ENCODE results near the gene CCS.

GRCh38 chr11:66581261-66581660, 11.7 kb upstream of the CCS start:
- TF ChIP-seq POLR2A (IDR thresholded peaks at IDR 0.05; ENCODE audit: low read depth) (no peak), CTCF (IDR thresholded peaks at IDR 0.05) (no peak), POLR2AphosphoS5 (IDR thresholded peaks at IDR 0.05) (no peak)

Measured in esophagus muscularis mucosa (tissue), 3 donors.